ENCODE results near the gene LIN52. TPM values are rescaled to one million over a fixed set of nuclear protein-coding genes. Genes with fewer than 3 reads are reported as not detected.

The LIN52 gene
- total RNA-seq, 1 experiment from 2014 or later = 10.6 TPM

DNA sequence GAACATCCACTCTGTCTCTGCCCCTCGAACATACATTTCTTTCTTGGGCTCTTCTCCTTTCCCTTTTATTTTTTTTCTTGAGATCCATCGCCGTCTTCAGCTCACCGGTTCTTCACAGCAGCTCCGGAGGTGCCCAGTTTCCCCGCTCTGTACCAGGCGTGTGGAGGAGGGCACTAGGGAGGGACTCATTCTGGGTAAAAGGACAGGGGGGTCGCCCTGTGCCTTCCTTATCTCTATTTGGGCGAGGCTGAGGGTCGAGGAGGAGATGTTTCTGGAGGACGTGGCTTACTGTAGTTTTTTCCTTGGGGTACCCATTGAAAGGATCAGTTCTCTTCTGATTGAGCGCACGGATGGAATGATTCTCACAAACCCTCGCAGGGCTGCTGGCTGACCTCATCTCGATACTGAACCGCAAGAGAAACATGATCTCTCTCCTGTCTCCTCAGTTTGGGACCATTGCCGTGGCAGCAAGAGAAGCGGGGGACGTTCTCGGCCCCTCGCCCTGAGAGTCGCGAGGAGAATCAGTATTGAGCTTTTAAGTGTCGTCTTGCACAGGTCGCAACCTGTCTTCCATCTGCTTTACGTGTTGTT lies 386 bp downstream of the LIN52 start:
- Mint-ChIP-seq H3K9me3 (no peaks in the 10 kb centered on the region), H3K27me3 (ENCODE audit: low read depth) (no peaks in the 10 kb centered on the region), H3K4me1 (peaks cover 14% of the 10 kb centered on the region), H3K4me3 (peak overlapping the region; percentile 98), H3K36me3 (no peaks in the 10 kb centered on the region), H3K27ac (peak overlapping the region; percentile 99)
- ChIA-PET CTCF (interaction anchor here (0.5 kb wide), 1 partner anchor 219 kb away, joined by 3 read pairs; no protein-coding TSS in a partner anchor), POLR2A (no interaction called here)
- ATAC-seq (peak; percentile 0; the same call in 1 of the 2 replicates), DNase-seq (ENCODE audit: low spot score) (peak; percentile 19)
- TF ChIP-seq NFYB (CRISPR knock-in tag; conservative IDR thresholded peaks at IDR 0.05; ENCODE audit: low read depth) (no peak), GABPB1 (CRISPR knock-in tag; IDR thresholded peaks at IDR 0.05) (no peak), NR3C1 (CRISPR knock-in tag; conservative IDR thresholded peaks at IDR 0.05; ENCODE audit: low read depth) (no peak), ZBTB21 (CRISPR knock-in tag; IDR thresholded peaks at IDR 0.05; ENCODE audit: borderline replicate concordance) (no peak), ARID4B (CRISPR knock-in tag; IDR thresholded peaks at IDR 0.05; ENCODE audit: borderline replicate concordance) (0 out of 2 replicates have a peak, but pooled peaks have one; percentile 12), ZNF232 (CRISPR knock-in tag; IDR thresholded peaks at IDR 0.05) (0 out of 2 replicates have a peak, but pooled peaks have one; percentile 10)
- TF ChIP-seq, protein P1, sequence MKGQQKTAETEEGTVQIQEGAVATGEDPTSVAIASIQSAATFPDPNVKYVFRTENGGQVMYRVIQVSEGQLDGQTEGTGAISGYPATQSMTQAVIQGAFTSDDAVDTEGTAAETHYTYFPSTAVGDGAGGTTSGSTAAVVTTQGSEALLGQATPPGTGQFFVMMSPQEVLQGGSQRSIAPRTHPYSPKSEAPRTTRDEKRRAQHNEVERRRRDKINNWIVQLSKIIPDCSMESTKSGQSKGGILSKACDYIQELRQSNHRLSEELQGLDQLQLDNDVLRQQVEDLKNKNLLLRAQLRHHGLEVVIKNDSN (CRISPR knock-in tag; IDR thresholded peaks at IDR 0.05) = no peak; the same call in 1 of the 2 replicates

DNA sequence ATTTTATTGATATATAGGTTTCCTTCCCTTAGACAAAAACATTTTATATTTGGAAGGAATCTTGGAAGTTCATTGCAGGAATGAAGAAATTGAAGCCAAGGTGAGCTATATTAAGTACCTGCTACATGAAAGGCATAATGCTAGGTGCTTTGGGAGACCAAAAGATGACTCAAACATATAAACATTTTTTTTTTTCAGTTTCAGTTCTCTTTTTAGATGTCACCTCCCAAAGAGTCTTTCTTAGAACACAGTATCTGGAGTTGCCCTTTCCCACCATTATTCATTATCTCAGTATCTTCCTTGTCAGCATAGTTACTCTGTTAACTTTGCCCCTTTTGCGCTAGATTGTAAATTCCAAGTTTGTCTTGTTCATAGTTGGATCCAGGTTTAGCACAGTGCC lies 1.1 kb downstream of the LIN52 start:
- ATAC-seq (no peak), DNase-seq (ENCODE audit: low spot score) (no peak)
- Mint-ChIP-seq H3K36me3 (peaks cover 2% of the 10 kb centered on the region), H3K9me3 (no peaks in the 10 kb centered on the region), H3K4me3 (peak overlapping the region; percentile 98), H3K27ac (peak overlapping the region; percentile 99), H3K4me1 (peaks cover 14% of the 10 kb centered on the region), H3K27me3 (ENCODE audit: low read depth) (no peaks in the 10 kb centered on the region)
- POLR2A ChIA-PET = no interaction called here
- TF ChIP-seq NR2C2 (CRISPR knock-in tag; IDR thresholded peaks at IDR 0.05) = no peak
- no peak for TF ChIP-seq ESRRA (CRISPR knock-in tag; IDR thresholded peaks at IDR 0.05; ENCODE audit: borderline replicate concordance)
- no peak for TF ChIP-seq PRRX2 (CRISPR knock-in tag; IDR thresholded peaks at IDR 0.05)
- no peak for TF ChIP-seq GRHL2 (CRISPR knock-in tag; IDR thresholded peaks at IDR 0.05; ENCODE audit: insufficient replicate concordance, severe bottlenecking)
- TF ChIP-seq NR1H2 (CRISPR knock-in tag; IDR thresholded peaks at IDR 0.05) = no peak
- no peak for TF ChIP-seq ZNF263 (CRISPR knock-in tag; IDR thresholded peaks at IDR 0.05; ENCODE audit: low read depth)
- no peak for TF ChIP-seq IRF2 (CRISPR knock-in tag; IDR thresholded peaks at IDR 0.05; ENCODE audit: borderline replicate concordance, low read depth)
- TF ChIP-seq KAT7 (CRISPR knock-in tag; IDR thresholded peaks at IDR 0.05; ENCODE audit: borderline replicate concordance) = no peak
- TF ChIP-seq, protein P2, sequence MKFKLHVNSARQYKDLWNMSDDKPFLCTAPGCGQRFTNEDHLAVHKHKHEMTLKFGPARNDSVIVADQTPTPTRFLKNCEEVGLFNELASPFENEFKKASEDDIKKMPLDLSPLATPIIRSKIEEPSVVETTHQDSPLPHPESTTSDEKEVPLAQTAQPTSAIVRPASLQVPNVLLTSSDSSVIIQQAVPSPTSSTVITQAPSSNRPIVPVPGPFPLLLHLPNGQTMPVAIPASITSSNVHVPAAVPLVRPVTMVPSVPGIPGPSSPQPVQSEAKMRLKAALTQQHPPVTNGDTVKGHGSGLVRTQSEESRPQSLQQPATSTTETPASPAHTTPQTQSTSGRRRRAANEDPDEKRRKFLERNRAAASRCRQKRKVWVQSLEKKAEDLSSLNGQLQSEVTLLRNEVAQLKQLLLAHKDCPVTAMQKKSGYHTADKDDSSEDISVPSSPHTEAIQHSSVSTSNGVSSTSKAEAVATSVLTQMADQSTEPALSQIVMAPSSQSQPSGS (CRISPR knock-in tag; IDR thresholded peaks at IDR 0.05; ENCODE audit: borderline replicate concordance, low read depth) = no peak
- TF ChIP-seq ATF1 (CRISPR knock-in tag; IDR thresholded peaks at IDR 0.05) = no peak
- TF ChIP-seq FOXJ3 (CRISPR knock-in tag; IDR thresholded peaks at IDR 0.05; ENCODE audit: borderline replicate concordance) = no peak
- no peak for TF ChIP-seq CBFB (CRISPR knock-in tag; IDR thresholded peaks at IDR 0.05; ENCODE audit: low read depth)
- CTCF ChIA-PET = no interaction called here
